Mesenteric fat pad (tissue), 1 donor: ENCODE results near the gene FAM43B. TPM values are rescaled to one million over a fixed set of nuclear protein-coding genes. Genes with fewer than 3 reads are reported as not detected.

Experiments used
- DNase-seq: peaks from one replicate; pipeline ENCODE4 v3.0.0-alpha.2; 2020; ENCODE audit warnings: low spot score
- total RNA-seq: library from RNA; stranded (reverse); fragmentation: NEBNext Ultra II Directional; extraction: Animal tissue kit (Norgen Biotek cat#: 25700); gene quantifications from one replicate; pipeline ENCODE4 v1.2.1, GENCODE V29; 2021
- donor health status: DM: yes; HTN: yes; CAD: no.

FAM43B gene
- total RNA-seq, 1 donor from 2014 or later, result 0.87 TPM

DNA sequence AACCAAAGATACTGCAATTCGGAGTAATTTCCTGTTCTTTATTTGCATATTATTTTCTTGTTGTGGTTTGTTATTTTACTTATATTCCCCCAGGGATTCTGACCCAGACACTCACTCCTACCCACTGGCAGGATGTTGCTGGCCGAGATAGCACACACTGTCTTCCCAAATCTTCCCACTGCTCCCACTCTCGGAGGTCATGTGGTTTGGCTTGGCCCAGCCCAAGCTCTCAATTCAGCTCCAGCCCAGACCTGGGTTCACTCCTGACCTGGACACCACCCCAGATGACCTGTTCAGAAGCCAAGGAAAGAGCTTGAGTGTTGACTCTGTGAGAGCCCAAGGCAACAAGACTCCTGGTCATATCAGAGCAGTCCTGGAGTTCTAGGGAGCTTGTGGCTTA, 1.2 kb upstream of the FAM43B start:
- DNase-seq, result no peak

DNA sequence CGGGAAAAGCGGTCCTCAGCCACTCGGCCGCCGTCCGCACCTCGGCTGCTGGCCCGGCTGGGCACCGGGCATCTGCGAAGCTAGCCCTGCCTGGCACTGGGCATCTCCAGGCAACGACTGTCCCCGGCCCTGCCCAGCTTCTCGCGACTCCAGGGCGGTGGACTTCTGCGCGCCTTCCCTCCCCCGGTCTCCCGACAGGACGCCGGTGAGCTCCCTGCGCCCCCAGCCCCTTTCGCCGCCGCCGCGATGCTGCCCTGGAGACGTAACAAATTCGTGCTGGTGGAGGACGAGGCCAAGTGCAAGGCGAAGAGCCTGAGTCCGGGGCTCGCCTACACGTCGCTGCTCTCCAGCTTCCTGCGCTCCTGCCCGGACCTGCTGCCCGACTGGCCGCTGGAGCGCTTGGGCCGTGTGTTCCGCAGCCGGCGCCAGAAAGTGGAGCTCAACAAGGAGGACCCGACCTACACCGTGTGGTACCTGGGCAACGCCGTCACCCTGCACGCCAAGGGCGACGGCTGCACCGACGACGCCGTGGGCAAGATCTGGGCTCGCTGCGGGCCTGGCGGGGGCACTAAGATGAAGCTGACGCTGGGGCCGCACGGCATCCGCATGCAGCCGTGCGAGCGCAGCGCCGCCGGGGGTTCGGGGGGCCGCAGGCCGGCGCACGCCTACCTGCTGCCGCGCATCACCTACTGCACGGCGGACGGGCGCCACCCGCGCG, 514 bp downstream of the FAM43B start:
- no peak for DNase-seq

DNA sequence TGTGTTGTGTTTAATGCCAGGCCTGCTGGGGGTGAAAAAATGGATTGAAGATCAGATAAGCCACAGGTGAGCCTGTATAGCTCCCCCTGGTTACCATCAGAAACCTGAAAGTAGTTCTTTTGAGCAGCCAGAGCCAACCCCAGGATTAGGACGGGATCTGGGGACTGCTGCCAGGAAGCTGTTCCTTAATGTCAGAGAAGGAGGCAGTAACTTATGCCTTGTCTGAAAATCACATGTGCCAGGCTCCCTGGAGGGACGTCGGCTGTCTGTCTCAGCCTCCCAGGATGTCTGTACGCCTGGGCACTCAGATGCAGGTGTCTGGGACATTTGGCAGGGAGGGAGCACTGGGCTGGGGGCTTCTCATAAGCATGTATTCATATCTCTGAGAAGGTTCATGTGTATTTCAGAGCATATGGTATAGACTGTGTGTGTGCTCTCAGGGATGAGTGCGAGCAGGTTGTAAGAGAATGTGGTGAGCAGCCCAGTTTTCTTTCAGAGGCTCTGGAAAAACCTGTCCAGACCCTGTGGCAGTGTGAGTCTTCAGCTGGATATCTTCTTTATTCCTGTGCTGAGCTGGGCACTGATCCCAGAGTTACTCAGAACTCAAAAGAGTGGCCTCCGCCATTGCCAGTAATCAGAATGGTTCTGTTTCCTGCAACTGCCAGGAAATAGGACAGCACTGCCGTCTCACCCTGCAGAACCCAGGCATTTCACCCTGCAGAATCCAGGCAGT, 2.8 kb downstream of the FAM43B start:
- DNase-seq, result no peak

DNA sequence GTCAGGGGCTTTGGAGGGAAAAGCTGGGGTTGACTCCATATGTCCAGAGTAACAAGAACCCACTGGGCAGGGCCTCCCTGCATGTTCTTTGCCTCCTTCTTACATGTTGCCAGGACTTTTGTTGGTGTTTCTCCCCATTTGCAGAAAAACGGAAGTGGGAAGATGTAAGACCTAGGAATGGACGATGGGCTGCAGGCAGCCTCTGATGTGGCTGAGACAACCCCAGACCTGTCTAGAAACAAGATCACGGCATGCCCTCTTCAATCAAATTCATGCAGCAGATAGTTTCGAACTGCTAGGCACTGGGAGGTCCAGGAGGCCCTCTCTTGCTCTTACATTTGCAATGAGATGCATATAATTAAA, 3.4 kb downstream of the FAM43B start:
- no peak for DNase-seq

DNA sequence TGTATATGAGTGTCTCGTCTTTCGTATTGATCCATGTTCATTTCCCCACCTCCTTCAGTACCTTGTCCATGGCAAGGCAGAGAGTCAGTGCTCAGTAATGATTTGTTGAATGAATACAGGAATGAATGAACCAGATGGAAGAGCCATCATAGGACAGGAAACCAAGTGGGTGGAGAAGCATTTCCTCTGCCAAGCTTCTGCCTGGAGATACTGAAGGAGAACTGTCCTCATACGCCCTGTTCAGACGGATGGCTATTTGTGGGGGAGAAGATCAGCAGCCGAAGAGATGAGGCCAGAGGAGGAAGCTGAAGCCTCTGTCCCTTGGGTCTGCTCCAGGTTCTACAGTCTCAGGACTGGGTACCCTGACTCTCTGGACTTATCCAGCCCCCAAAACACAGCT, 5.8 kb downstream of the FAM43B start:
- no peak for DNase-seq

DNA sequence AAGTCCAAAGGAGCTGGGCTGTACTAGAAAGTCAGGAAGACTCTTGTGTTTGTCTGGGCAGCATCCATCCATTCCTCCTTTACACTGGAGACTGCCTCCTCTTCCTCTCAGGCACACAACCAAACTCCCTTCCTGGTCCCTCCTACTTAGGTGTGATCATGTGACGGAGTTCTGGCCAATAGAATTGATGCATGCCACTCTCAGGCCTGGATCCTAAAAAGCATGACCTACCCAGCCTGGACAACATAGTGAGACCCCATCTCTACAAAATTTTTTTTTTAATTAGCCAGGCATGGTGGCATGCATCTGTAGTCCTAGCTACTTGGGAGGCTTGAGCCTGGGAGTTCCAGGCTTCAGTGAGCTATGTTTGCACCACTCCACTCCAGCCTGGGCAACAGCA, 8.6 kb downstream of the FAM43B start:
- no peak for DNase-seq

DNA sequence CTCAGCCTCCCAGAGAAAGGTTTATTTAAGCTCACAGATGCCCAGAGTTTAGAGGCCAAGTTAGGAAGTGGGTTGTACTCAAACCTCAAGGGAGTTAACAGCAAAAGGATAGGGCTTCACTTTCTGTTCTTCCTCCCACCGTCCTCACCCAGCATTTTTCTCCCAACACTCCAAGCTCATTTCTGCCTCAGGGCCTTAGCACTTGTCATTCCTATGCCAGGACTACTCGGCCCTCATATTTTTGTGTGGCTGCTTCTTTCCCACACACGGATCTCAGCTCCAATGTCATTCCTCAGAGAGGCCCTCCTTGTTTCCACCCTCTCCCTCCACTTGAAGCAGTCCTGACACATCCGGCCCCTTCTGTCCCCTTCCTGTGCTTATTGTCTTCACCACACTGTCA, 12.9 kb downstream of the FAM43B start:
- DNase-seq, result no peak

DNA sequence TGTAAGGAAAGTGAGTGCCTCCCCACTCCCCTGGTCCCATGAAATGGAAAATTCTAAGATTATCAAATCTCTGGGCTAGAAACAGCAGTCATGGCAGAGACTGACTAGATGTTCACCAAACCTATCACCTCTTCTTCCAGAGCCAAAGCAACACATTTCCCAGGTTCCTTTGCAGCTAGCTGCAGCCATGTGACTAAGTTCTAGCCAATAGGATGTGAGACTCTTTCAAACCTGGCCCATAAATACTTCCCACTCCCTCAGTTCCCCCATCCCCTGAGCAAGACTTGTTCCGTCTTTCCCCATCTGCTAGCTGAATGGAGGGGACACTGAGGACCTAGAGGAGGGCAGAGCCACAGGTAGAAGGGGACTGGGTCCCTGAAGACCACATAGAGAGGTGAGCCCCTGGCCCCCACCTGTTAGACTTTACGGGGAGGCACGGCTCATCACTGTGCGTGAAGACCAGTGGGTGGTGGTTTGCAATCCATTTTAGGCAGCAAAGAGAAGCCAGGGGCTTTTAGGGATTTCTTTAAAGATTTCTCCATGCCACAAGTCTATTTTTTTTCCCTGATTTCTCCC, 17.2 kb downstream of the FAM43B start:
- DNase-seq, result no peak

DNA sequence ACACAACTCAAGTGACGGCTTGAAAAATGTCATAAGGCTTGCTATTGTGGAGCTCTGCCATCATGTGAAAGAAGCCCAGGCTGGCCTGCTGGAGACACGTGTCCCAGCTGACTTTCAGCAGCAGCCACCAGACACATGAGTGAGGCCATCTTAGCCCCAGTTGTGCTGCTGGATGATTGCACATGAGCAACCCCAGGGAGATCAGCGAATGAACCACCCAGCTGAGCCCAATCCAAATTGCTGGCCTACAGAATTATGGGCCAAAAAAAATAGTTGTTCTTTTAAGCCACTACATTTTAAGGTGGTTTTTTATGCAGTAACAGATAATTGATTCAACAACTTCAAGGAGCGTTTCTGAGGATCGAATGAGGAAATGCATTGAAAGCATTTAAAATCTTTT, 19.1 kb downstream of the FAM43B start:
- DNase-seq, result no peak

DNA sequence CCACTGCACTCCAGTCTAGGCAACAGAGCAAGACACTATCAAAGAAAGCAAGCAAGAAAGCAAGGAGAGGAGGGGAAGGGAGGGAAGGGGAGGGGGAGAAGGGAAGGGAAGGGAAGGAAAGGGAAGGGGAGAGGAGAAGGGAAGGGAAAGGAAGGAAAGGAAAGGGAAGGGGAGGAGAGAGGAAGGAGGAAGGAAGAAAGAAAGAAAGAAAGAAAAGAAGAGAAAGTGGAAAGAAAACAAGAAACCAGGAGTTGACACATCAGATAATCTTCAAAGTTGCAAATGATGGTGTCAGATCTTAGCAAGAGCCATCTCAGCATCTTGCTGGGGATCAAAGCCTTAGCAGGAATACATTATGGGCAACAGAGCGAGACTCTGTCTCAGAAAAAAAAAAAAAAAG, 21.6 kb downstream of the FAM43B start:
- DNase-seq, result no peak

DNA sequence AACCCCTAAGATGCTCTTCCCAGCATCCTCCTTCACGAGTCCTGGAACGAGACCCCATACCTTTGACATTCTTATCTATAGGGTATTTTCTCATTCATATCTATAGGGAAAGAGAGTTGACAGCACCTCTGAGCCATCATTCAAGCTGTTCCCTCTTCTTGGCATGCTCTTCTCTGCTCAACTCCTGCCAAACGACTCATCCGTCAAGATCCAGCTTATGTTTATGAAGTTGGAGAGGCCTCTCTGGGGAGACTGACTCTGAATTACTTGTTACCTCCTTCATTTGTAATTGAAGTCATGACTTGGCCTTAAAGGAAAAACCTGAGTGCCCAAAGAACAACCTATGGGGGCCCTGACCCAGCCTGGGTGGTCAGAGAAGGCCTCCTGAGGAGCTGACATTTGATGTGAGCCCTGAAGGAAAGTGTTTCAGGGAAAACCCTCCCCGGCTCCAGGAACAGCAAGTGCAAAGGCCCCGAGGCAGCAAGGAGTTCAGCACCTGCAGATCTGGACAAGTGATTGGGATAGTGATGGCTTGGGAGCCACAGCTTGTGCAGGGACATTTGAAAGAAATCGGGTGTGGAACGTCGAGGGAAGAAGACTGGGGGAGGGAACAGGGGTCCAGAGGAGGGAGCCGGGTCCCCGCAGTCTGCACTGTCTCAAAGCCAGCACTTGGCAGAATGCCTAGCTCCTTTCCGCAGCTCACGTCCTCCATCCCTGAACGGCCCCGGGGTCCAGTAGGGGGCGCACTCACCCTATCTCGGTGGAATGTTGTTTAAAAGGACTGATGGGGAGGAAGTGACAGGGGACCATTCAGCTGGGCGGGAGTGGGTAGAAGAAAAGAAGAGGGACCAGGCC, 22.5 kb downstream of the FAM43B start:
- DNase-seq, result peak; percentile 94

DNA sequence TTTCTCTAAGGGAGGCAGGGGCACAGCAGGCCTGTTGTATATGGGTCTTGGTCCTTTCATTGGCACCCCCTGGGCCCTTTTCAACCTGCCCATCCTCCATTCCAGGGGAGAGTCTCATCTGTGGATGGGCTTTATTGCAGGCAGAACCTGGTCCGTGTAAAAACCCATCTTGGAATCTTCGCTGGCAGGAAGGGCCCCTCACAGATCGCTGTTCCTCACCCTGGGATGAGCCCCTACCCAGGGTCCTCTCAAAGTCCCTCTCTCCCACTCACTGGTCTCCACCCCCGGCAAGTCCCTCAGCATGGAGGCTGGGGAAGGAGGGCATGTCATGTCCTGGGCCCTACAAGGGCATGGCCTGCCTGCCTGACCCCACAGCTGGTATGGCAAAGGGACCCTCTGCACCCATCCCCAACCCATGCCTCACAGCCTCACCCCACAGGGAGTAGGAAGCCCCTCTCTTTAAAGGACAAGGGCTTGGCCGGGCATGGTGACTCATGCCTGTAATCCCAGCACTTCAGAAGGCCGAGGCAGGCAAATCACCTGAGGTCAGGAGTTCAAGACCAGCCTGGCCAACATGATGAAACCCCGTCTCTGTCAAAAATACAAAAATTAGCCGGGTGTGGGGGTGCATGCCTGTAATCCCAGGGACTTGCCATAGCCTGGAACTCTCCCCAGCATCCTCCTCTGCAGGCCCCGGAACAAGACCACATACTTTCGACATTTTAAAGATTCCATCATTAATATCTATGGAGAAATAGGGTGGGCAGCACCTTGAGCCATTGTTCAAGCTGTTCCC, 23.4 kb downstream of the FAM43B start:
- DNase-seq, result no peak

DNA sequence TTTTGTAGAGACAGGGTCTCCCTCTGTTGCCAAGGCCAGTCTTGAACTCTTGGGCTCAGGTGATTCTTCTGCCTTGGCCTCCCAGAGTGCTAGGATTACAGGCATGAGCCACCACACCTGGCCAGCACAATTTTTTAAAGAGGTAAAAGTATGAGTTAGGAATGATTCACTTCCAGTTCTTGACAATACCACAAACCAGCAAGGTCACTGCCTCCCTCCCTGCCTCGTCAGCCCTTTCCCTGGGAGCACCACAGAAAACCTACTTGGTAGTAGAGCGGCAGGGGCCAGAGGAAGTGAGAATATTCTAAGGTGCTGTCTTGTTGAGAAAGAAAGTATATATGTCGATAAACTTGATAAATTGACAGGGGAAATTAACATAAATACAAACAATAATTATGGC, 25.7 kb downstream of the FAM43B start:
- DNase-seq, result no peak

DNA sequence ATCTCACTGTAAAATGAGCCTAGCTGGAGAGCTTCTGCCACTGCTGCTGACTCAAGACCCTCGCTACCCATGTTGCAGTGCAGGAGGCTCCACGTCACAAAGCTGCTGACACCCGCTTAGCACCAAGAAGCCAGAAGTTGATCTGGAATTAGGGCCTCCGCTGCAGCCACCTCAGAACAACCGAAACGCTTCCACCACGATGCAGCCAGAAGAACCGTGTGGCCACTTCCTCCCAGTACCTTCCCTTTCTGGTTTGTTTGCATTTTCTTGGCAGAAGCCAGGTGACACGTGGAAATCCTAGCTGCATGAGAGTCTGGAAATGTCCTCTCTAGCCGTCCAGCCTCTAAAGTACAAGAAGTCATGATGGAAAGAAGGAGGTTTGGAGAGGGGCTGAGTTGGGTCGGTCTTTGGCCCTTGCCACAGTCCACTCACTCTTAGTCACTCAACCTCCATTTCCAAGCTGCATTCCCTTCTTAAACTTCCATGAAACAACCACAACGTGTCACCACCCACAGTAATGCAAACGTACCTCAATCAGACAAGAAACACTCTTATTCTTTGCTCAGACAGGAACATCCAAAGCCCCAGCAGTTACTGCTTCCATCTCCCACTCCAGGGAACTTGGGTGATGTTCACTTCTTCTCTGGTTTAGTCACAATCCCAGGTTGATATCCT, 26.5 kb downstream of the FAM43B start:
- DNase-seq, result no peak

DNA sequence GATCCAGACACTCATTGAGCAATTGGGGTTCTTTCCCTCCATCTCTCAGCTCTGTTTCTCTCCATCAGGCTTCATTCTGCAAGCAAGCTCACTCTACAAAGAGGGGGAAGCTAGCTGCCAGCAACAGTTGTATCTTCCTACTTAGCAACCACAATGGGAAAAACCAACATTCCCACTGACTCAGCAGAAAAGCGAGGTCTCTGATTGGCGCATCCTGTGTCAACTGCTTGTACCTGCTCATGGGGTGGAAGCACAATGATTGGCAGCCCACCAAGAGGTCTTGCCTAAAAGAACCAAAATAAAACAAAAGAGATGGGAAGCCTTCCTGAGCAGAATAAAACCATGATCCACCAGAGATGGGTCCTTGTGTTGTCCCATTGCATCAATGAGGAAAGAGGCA, 32.5 kb downstream of the FAM43B start:
- no peak for DNase-seq

DNA sequence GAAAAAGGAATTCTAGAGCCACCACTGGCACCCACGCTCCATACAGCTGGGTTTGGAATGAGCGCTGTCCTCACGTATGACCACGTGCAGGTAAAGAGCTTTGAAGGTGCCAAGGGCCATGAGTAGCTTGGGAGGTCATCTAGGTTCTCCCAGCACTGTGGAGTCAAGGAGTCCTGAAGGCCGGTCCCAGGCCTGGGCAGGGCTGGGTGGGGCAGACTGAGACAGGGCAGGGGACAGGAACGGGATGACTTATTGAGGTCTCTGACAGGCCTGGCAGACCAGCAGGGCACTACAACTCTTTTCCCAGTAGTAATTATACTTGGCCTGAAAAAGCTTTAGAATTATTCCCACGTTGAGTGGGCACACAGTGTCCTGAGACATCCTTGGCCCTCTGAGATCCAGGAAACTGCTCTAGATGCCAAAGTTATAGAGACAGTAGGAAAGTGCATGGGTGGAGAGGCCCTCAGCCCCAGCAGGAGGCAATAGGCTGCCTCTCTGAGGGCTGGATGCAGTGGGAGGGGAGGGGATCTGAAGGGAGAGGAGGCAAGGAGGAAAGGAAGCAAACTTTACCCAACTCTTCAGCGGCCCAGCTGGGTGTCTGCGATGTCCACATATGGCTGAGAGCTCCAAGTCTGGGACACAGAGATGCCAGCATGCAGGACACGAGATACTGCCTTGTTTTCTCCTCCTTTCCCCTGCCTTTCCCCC, 34.7 kb downstream of the FAM43B start:
- DNase-seq, result no peak

DNA sequence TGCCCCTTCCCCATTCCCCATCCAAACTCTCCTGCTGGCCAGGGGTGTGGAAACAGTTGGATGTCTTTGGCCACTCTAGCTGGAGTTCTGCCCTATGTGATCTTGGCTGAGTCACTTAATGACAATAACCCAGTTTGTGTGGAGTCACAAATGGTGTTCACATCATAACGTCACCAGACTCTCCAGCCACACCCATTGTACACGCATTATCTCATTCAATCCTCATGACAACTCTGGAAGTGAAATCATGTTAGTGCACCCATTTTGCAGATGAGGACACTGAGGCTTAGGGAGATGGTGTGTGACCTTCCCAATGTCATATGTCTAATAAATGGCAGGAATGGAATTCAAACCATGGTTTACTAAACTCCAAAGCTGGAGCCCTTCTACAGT, 35.3 kb downstream of the FAM43B start:
- no peak for DNase-seq

DNA sequence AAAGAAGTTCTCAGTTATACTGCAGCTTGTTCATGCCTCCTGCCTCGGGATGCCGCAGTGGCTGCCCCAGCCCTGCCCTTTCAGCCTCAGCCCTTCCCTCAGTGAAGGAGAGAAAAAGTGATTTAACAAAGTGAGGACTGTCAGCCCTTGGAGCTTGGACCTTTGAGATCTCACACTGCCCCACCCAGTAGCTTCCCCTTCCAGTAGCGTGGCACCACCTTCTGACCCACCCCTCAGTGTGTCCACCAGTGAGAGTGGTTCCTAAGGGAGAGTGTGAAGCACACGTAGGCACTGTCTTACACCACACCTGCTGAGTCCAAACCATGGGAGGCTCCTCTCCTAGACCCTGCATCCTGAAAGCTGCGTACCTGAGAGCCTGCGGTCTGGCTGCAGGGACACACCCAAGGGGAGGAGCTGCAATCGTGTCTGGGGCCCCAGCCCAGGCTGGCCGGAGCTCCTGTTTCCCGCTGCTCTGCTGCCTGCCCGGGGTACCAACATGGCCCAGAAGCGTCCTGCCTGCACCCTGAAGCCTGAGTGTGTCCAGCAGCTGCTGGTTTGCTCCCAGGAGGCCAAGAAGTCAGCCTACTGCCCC, 36.4 kb downstream of the FAM43B start, which contains the start of gene CDA:
CDA (plus strand) TSS at position 464 of the 592 bp plus-strand sequence; CDS start at position 497, 33 bp downstream.
- DNase-seq, result no peak
